Measurements from ENCODE around the gene GTPBP4.

- TF ChIP-seq POLR2A (IDR thresholded peaks at IDR 0.05) (no peak), POLR2AphosphoS5 (IDR thresholded peaks at IDR 0.05) (no peak)
- TF ChIP-seq, protein P1, sequence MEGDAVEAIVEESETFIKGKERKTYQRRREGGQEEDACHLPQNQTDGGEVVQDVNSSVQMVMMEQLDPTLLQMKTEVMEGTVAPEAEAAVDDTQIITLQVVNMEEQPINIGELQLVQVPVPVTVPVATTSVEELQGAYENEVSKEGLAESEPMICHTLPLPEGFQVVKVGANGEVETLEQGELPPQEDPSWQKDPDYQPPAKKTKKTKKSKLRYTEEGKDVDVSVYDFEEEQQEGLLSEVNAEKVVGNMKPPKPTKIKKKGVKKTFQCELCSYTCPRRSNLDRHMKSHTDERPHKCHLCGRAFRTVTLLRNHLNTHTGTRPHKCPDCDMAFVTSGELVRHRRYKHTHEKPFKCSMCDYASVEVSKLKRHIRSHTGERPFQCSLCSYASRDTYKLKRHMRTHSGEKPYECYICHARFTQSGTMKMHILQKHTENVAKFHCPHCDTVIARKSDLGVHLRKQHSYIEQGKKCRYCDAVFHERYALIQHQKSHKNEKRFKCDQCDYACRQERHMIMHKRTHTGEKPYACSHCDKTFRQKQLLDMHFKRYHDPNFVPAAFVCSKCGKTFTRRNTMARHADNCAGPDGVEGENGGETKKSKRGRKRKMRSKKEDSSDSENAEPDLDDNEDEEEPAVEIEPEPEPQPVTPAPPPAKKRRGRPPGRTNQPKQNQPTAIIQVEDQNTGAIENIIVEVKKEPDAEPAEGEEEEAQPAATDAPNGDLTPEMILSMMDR (IDR thresholded peaks at IDR 0.05): no peak
Measured at GRCh38 chr10:974038-974784, 14.0 kb upstream of the GTPBP4 start.
